Measurements from ENCODE around the gene TSSK2.
"Not testable (repeated sequence)": the region's sequence is repeated elsewhere in the genome, so short reads cannot be mapped to it uniquely, and the experiment has no call there.

TSSK2 gene

DNA sequence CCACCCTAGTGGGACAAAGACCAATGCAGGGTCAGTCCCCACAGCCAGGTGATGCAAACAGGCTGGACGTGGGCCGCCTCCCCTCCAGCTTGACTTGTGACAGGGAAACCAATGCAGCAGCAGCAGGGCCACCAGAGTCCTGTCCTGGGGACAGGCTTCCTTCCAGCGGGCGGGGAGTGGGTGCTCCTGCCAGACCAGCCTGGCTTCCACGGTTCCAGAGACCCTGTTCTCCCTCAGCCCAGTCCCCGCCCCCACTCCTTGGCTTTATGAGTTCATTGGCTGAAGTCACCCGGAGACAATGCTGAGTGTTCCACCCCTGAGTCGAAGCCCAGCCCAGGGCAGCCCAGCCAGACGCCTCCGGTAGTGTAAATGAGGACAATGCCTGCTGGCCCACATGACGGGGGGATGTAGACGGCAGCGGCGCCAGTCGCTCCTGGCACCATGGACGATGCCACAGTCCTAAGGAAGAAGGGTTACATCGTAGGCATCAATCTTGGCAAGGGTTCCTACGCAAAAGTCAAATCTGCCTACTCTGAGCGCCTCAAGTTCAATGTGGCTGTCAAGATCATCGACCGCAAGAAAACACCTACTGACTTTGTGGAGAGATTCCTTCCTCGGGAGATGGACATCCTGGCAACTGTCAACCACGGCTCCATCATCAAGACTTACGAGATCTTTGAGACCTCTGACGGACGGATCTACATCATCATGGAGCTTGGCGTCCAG, at the start of gene TSSK2:
Gene TSSK2 (plus strand): TSS at position 350 of the 726 bp plus-strand sequence. CDS start 92 bp downstream, at position 442.
- POLR2A ChIA-PET (ENCODE audit: low non-redundant PET) = no interaction called here
- TF ChIP-seq, protein P1, sequence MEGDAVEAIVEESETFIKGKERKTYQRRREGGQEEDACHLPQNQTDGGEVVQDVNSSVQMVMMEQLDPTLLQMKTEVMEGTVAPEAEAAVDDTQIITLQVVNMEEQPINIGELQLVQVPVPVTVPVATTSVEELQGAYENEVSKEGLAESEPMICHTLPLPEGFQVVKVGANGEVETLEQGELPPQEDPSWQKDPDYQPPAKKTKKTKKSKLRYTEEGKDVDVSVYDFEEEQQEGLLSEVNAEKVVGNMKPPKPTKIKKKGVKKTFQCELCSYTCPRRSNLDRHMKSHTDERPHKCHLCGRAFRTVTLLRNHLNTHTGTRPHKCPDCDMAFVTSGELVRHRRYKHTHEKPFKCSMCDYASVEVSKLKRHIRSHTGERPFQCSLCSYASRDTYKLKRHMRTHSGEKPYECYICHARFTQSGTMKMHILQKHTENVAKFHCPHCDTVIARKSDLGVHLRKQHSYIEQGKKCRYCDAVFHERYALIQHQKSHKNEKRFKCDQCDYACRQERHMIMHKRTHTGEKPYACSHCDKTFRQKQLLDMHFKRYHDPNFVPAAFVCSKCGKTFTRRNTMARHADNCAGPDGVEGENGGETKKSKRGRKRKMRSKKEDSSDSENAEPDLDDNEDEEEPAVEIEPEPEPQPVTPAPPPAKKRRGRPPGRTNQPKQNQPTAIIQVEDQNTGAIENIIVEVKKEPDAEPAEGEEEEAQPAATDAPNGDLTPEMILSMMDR (conservative IDR thresholded peaks at IDR 0.05; ENCODE audit: low read depth) = no peak
- peak within 1 kb of the TSS; percentile 90 for H3K27ac ChIP-seq
- CTCF ChIA-PET = interaction anchor here (0.6 kb wide), 1 partner anchor 11 kb away, joined by 3 read pairs; no protein-coding TSS in a partner anchor
- DNase-seq (ENCODE audit: low spot score) = no peak

DNA sequence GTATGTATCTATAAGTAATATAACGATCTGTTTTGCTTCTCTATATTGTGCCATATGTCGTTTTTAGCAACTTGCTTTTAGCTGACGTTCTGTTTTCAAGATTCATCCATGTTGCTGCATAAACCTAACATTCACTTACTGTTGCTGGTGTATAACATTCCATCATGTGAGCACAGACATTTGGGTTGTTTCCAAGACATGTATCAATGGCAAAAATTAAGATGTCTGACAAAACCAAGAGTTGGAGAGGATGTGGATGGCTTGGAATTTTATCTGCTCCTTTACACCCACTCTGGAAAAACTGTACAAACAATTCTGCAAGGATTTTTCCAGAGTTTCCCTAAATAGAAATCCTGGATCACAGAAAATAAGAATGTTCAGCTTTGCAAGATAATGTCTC, 49.8 kb upstream of the TSSK2 start:
- ChIA-PET CTCF (no interaction called here), POLR2A (ENCODE audit: low non-redundant PET) (no interaction called here)
- no peak for DNase-seq (ENCODE audit: low spot score)
- TF ChIP-seq, protein P1 (conservative IDR thresholded peaks at IDR 0.05; ENCODE audit: low read depth) = no peak
- no peak overlapping the region for H3K27ac ChIP-seq

DNA sequence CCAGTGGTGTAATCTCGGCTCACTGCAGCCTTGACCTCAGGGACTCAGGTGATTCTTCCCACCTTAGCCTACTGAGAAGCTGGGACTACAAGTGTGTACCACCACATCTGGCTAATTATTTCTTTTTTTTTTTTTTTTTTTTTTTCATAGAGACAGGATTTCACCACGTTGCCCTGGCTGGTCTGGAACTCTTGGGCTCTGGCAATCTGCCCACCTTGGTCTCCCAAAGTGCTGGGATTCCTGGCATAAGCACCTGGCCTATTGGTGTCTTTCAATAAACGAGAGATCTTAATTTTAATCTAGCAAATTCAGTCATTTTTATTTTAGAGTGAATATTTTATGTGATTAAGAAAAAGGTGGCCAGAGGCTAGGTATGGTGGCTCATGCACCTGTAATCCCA, 49.0 kb upstream of the TSSK2 start:
- ChIA-PET CTCF (no interaction called here), POLR2A (ENCODE audit: low non-redundant PET) (no interaction called here)
- H3K27ac ChIP-seq = no peak overlapping the region
- no peak for DNase-seq (ENCODE audit: low spot score)
- TF ChIP-seq, protein P1 (conservative IDR thresholded peaks at IDR 0.05; ENCODE audit: low read depth) = no peak

DNA sequence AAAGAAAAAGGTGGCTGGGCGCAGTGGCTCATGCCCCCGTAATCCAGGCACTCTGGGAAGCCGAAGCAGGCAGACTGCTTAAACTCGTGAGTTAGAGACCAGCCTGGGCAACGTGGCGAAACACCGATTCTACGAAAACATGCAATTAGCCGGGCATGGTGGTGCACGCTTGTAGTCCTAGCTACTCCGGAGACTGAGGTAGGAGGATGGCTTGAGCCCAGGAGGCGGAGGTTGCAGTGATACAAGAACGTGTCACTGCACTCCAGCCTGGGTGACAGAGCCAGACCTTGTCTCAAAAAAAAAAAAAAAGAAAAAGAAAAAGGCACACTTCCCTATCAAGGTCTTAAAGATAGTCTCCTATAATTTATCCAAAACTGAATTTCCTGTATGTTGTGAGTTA, 48.3 kb upstream of the TSSK2 start:
- POLR2A ChIA-PET (ENCODE audit: low non-redundant PET) = interaction anchor here (0.6 kb wide), 1 partner anchor 33 kb away, joined by 3 read pairs; no protein-coding TSS in a partner anchor
- DNase-seq (ENCODE audit: low spot score) = no peak
- TF ChIP-seq, protein P1 (conservative IDR thresholded peaks at IDR 0.05; ENCODE audit: low read depth) = no peak
- CTCF ChIA-PET = no interaction called here
- no peak overlapping the region for H3K27ac ChIP-seq

DNA sequence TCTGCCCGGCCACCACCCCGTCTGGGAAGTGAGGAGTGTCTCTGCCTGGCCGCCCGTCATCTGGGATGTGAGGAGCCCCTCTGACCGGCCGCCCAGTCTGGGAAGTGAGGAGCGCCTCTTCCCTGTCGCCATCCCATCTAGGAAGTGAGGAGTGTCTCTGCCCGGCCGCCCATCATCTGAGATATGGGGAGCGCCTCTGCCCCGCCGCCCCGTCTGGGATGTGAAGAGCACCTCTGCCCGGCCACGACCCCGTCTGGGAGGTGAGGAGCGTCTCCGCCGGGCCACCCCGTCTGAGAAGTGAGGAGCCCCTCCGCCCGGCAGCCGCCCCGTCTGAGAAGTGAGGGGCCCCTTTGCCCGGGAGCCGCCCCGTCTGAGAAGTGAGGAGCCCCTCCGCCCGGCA, 47.0 kb upstream of the TSSK2 start:
- DNase-seq (ENCODE audit: low spot score); CTCF ChIA-PET; POLR2A ChIA-PET (ENCODE audit: low non-redundant PET): not testable (repeated sequence)

DNA sequence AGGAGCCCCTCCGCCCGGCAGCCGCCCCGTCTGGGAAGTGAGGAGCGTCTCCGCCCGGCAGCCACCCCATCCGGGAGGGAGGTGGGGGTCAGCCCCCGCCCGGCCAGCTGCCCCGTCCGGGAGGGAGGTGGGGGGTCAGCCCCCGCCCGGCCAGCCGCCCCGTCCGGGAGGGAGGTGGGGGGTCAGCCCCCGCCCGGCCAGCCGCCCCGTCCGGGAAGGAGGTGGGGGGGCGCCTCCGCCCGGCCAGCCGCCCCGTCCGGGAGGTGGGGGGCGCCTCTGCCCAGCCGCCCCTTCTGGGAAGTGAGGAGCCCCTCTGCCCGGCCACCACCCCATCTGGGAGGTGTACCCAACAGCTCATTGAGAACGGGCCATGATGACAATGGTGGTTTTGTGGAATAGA, 46.5 kb upstream of the TSSK2 start:
- POLR2A ChIA-PET (ENCODE audit: low non-redundant PET); DNase-seq (ENCODE audit: low spot score); H3K27ac ChIP-seq; CTCF ChIA-PET: not testable (repeated sequence)

More for the DNA sequence above, 47.0 kb upstream of the TSSK2 start:
- not testable (repeated sequence) for H3K27ac ChIP-seq

DNA sequence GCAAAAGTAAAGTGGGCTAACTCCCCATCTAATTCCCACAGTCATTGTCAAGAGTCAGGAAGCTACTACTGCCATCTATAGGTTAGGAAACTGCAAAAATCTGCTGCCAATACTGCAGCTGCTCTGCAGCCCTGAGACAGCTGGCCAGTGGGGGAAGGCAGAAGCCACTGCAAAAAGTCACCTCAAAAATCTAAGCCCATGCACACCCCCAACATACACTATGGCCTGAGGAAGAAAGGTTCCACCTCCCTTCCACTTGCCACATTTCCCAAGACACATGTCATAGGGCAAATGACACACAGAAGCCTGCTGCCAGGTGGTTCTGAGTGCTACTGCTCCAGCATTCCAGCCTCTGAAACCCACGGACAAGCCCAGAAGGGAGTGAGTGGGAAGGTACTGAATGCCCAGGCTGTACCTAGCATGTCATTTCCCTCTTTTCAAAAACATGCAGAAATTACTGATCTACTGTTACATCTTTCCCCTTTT, 45.8 kb upstream of the TSSK2 start:
- ChIA-PET POLR2A (ENCODE audit: low non-redundant PET) (interaction anchor here (0.6 kb wide), 1 partner anchor 33 kb away, joined by 3 read pairs; no protein-coding TSS in a partner anchor), CTCF (interaction anchor here (0.7 kb wide), 2 partner anchors 19 to 90 kb away, joined by 4 to 6 read pairs; no protein-coding TSS in a partner anchor)
- peak overlapping the region; percentile 53 for H3K27ac ChIP-seq
- TF ChIP-seq, protein P1 (conservative IDR thresholded peaks at IDR 0.05; ENCODE audit: low read depth) = peak; percentile 51
- DNase-seq (ENCODE audit: low spot score) = no peak

Data from RWPE1 (cell line).